HCT116 (cell line): ENCODE results near the gene URI1. TPM values are rescaled to one million over a fixed set of nuclear protein-coding genes. Genes with fewer than 3 reads are reported as not detected.

Experiments
- ATAC-seq: fragments of 200-7000 bp; cut with Tn5 transposase; 2 replicates; pipeline ENCODE4 v1.9.1; 2020; ENCODE audit warnings: mild to moderate bottlenecking, moderate library complexity
- BruUV-seq: library from RNA; stranded (reverse); fragments of 400-500 nt; replicated peaks from 2 replicates; lab custom pipeline; 2021; lab: Mats Ljungman, UMichigan
- CTCF ChIA-PET: fragments of 300-600 bp; sonication (Branson Sonifier 250); formaldehyde crosslinking; loops from one replicate; lab custom pipeline; 2021; ENCODE audit warnings: antibody characterized with exemption; lab: Charles Lee
- POLR2A ChIA-PET: fragments of 300-600, 350-600 bp; sonication (Branson Sonifier 250); formaldehyde crosslinking; loops from one replicate; lab custom pipeline; 2021; ENCODE audit warnings: antibody characterized with exemption; lab: Charles Lee
- RAD21 ChIA-PET, 2 experiments: fragments of 300-600 bp; sonication (Branson Sonifier 250); formaldehyde crosslinking; loops; one replicate each; lab custom pipeline; 2023; ENCODE audit warnings: low total read pairs in 2 of 2; ENCODE audit not compliant: uncharacterized antibody in 2 of 2, unreplicated experiment in 2 of 2, low non-redundant PET in 1 of 2; lab: Charles Lee
- DNase-seq: peaks from one replicate; pipeline ENCODE4 v3.0.0-alpha.2; 2010; ENCODE audit warnings: low read depth, low spot score
- H2AFZ ChIP-seq: fragments of 200-600 bp; shearing (Covaris generic), sonication (generic); 2 replicates; pipeline ENCODE4 v1.6.1; 2017; ENCODE audit warnings: low read depth, mixed run types, mixed read lengths, antibody characterized with exemption, low read length; ENCODE audit not compliant: poor library complexity, severe bottlenecking
- H3K27ac ChIP-seq: 2 replicates; pipeline ENCODE4 v1.5.1; 2012; ENCODE audit warnings: low read depth, low read length
- H3K27me3 ChIP-seq: fragments of 200-600 bp; sonication (generic); 2 replicates; pipeline ENCODE4 v1.6.1; 2016; ENCODE audit warnings: mixed run types, low read length, mixed read lengths; ENCODE audit not compliant: insufficient read depth
- H3K36me3 ChIP-seq, 2 experiments: fragments of 200-500 bp in 1 of 2; fragments of 200-600 bp in 1 of 2; sonication (Bioruptor generic) in 1 of 2; sonication (generic) in 1 of 2; 2 replicates each; pipeline versions ENCODE4 v1.5.1 to v1.6.1; 2014 to 2016; ENCODE audit warnings: low read length in 2 of 2, inconsistent platforms in 1 of 2, mixed read lengths in 1 of 2, mixed run types in 1 of 2; ENCODE audit not compliant: insufficient read depth in 2 of 2, control insufficient read depth in 1 of 2
- H3K4me1 ChIP-seq, 2 experiments: fragments of 200-600 bp in 1 of 2; sonication (generic) in 1 of 2; 2 replicates each; pipeline versions ENCODE4 v1.5.1 to v1.6.1; 2012 to 2017; ENCODE audit warnings: low read length in 2 of 2, inconsistent platforms in 1 of 2, mild to moderate bottlenecking in 1 of 2, mixed read lengths in 1 of 2, mixed run types in 1 of 2, moderate library complexity in 1 of 2; ENCODE audit not compliant: insufficient read depth in 2 of 2, control insufficient read depth in 1 of 2
- H3K4me2 ChIP-seq: fragments of 200-600 bp; sonication (generic); 2 replicates; pipeline ENCODE4 v1.6.1; 2017; ENCODE audit warnings: mixed run types, low read length, mixed read lengths
- H3K4me3 ChIP-seq, 2 experiments: fragments of 200-600 bp in 1 of 2; sonication (generic) in 1 of 2; replicated peaks in 1 of 2; 2 replicates each; pipeline ENCODE4 v1.5.1; 2011 to 2016; ENCODE audit warnings: low read length in 2 of 2, control low read depth in 1 of 2, low read depth in 1 of 2, mild to moderate bottlenecking in 1 of 2, mixed read lengths in 1 of 2, mixed run types in 1 of 2
- H3K79me2 ChIP-seq: fragments of 200-600 bp; sonication (generic); 2 replicates; pipeline ENCODE4 v1.6.1; 2017; ENCODE audit warnings: mild to moderate bottlenecking, mixed run types, low read length, moderate library complexity, mixed read lengths; ENCODE audit not compliant: insufficient read depth
- H3K9ac ChIP-seq: fragments of 200-600 bp; sonication (generic); 2 replicates; pipeline ENCODE4 v1.6.1; 2016; ENCODE audit warnings: low read length, mixed read lengths
- H3K9me2 ChIP-seq: fragments of 200-600 bp; sonication (generic), shearing (Covaris generic); 2 replicates; pipeline ENCODE4 v1.6.1; 2017; ENCODE audit warnings: mixed run types, mild to moderate bottlenecking, moderate library complexity; ENCODE audit not compliant: insufficient read depth
- H3K9me3 ChIP-seq, 2 experiments: fragments of 200-500 bp in 1 of 2; fragments of 200-600 bp in 1 of 2; sonication (Bioruptor generic) in 1 of 2; sonication (generic) in 1 of 2; 2 replicates each; pipeline ENCODE4 v1.6.1; 2014 to 2017; ENCODE audit warnings: low read length in 2 of 2, mixed read lengths in 2 of 2, inconsistent platforms in 1 of 2, low read depth in 1 of 2, mild to moderate bottlenecking in 1 of 2, mixed run types in 1 of 2, moderate library complexity in 1 of 2; ENCODE audit not compliant: control insufficient read depth in 1 of 2, insufficient read depth in 1 of 2
- H4K20me1 ChIP-seq: fragments of 200-600 bp; sonication (generic), shearing (Covaris generic); 2 replicates; pipeline ENCODE4 v1.6.1; 2017; ENCODE audit warnings: mixed run types, mild to moderate bottlenecking, moderate library complexity; ENCODE audit not compliant: insufficient read depth
- ATF3 ChIP-seq: IDR thresholded peaks from 2 replicates; pipeline ENCODE4 v1.6.1; 2012
- CBX3 ChIP-seq: IDR thresholded peaks from 2 replicates; pipeline ENCODE4 v1.6.1; 2012; ENCODE audit warnings: low read depth
- CEBPB ChIP-seq: IDR thresholded peaks from 2 replicates; pipeline ENCODE4 v1.6.1; 2012; ENCODE audit warnings: low read depth
- ELF1 ChIP-seq: IDR thresholded peaks from 2 replicates; pipeline ENCODE4 v1.6.1; 2012; ENCODE audit warnings: low read depth, borderline replicate concordance
- EZH2 ChIP-seq: fragments of 200-600 bp; sonication (generic); IDR thresholded peaks from 2 replicates; pipeline ENCODE4 v1.6.1; 2017; ENCODE audit warnings: antibody characterized with exemption, mixed run types
- EZH2phosphoT487 ChIP-seq: fragments of 200-600 bp; IDR thresholded peaks from 2 replicates; pipeline ENCODE4 v1.6.1; 2018; ENCODE audit warnings: antibody characterized with exemption, borderline replicate concordance
- FOSL1 ChIP-seq: IDR thresholded peaks from 2 replicates; pipeline ENCODE4 v1.6.1; 2012; ENCODE audit warnings: low read depth
- JUND ChIP-seq: IDR thresholded peaks from 2 replicates; pipeline ENCODE4 v1.6.1; 2012
- MAX ChIP-seq: IDR thresholded peaks from 2 replicates; pipeline ENCODE4 v1.6.1; 2012
- POLR2A ChIP-seq: IDR thresholded peaks from 2 replicates; pipeline ENCODE4 v1.7.0; 2011; ENCODE audit warnings: borderline replicate concordance; ENCODE audit not compliant: insufficient read depth, insufficient read length; ENCODE audit errors: extremely low read depth
- POLR2AphosphoS5 ChIP-seq: IDR thresholded peaks from 2 replicates; pipeline ENCODE4 v1.6.1; 2011; ENCODE audit warnings: mild to moderate bottlenecking, low read depth, low read length, moderate library complexity
- RAD21 ChIP-seq: IDR thresholded peaks from 2 replicates; pipeline ENCODE4 v1.6.1; 2012; ENCODE audit warnings: low read depth, mild to moderate bottlenecking
- REST ChIP-seq: IDR thresholded peaks from 2 replicates; pipeline ENCODE4 v1.6.1; 2012; ENCODE audit warnings: low read depth
- SIN3A ChIP-seq: IDR thresholded peaks from 2 replicates; pipeline ENCODE4 v1.6.1; 2012; ENCODE audit warnings: low read depth
- SP1 ChIP-seq: IDR thresholded peaks from 2 replicates; pipeline ENCODE4 v1.6.1; 2012; ENCODE audit warnings: low read depth
- SRF ChIP-seq: IDR thresholded peaks from 2 replicates; pipeline ENCODE4 v1.6.1; 2012; ENCODE audit warnings: low read depth
- YY1 ChIP-seq: IDR thresholded peaks from 2 replicates; pipeline ENCODE4 v1.6.1; 2011; ENCODE audit warnings: low read length, low read depth, moderate library complexity, mild to moderate bottlenecking; ENCODE audit not compliant: insufficient replicate concordance; ENCODE audit errors: extremely low read depth
- ZBTB33 ChIP-seq: IDR thresholded peaks from 2 replicates; pipeline ENCODE4 v1.6.1; 2011; ENCODE audit warnings: mild to moderate bottlenecking, low read length, moderate library complexity; ENCODE audit not compliant: insufficient replicate concordance; ENCODE audit errors: extremely low read depth
- ZFX ChIP-seq: fragments of 450-650 bp; IDR thresholded peaks from 2 replicates; pipeline ENCODE4 v1.6.1; 2017
- ZNF274 ChIP-seq: fragments of 200-500 bp; sonication (Bioruptor generic); IDR thresholded peaks from 2 replicates; pipeline ENCODE4 v1.6.1; 2014; ENCODE audit warnings: mild to moderate bottlenecking, low read depth, low read length, inconsistent platforms
- intact Hi-C: fragments of 100-400 bp; cut with micrococcal nuclease; formaldehyde crosslinking; loops from 2 replicates; pipeline ENCODE4 v1.10.0; 2022
- total RNA-seq: library from RNA; stranded (reverse); gene quantifications from one replicate; pipeline ENCODE4 v1.2.1, GENCODE V29; 2021; ENCODE audit not compliant: unreplicated experiment

The URI1 gene
- total RNA-seq, 1 experiment from 2014 or later, result 51.4 TPM

GRCh38 chr19:29952646-29953045, 10.6 kb downstream of the URI1 start:
- no peak overlapping the region for H3K4me3 ChIP-seq
- H3K79me2 ChIP-seq, result peaks cover 92% of the 10 kb centered on the region
- TF ChIP-seq RAD21 (no peak), ZBTB33 (no peak), FOSL1 (no peak), CEBPB (no peak), JUND (no peak), ZNF274 (no peak), ZFX (no peak), EZH2 (no peak), EZH2phosphoT487 (no peak), REST (no peak), POLR2AphosphoS5 (no peak), ATF3 (no peak), MAX (no peak), ELF1 (no peak), YY1 (no peak), SIN3A (no peak), CBX3 (no peak), SP1 (no peak), POLR2A (no peak), SRF (no peak)
- H3K4me2 ChIP-seq, result no peak overlapping the region
- H3K9ac ChIP-seq, result no peak overlapping the region
- no TSS peak for BruUV-seq
- 0 out of 4 replicates have a peak, but pooled peaks cover 0 to 2% of the 10 kb centered on the region in 2 experiments for H3K36me3 ChIP-seq
- H3K4me1 ChIP-seq, result no peaks in the 10 kb centered on the region
- H4K20me1 ChIP-seq, result peaks cover 20% of the 10 kb centered on the region
- H3K27me3 ChIP-seq, result no peaks in the 10 kb centered on the region
- H3K27ac ChIP-seq, result no peak overlapping the region
- ChIA-PET RAD21 (no interaction called here), POLR2A (no interaction called here), CTCF (no interaction called here)
- ATAC-seq, result no peak
- H3K9me3 ChIP-seq, result no peaks in the 10 kb centered on the region
- intact Hi-C loops, result no loop called here
- no peak for DNase-seq
- H3K9me2 ChIP-seq, result no peaks in the 10 kb centered on the region
- H2AFZ ChIP-seq, result no peak overlapping the region
